HG02623 (cell line): ENCODE measurements around the gene UVSSA.
"Not testable (repeated sequence)": the region's sequence is repeated elsewhere in the genome, so short reads cannot be mapped to it uniquely, and the experiment has no call there.

Source experiments
- ATAC-seq: cut with Tn5 transposase; IDR thresholded peaks from one replicate; pipeline ENCODE4 v1.9.1; 2021; ENCODE audit warnings: moderate library complexity; ENCODE audit not compliant: unreplicated experiment

Gene UVSSA

DNA sequence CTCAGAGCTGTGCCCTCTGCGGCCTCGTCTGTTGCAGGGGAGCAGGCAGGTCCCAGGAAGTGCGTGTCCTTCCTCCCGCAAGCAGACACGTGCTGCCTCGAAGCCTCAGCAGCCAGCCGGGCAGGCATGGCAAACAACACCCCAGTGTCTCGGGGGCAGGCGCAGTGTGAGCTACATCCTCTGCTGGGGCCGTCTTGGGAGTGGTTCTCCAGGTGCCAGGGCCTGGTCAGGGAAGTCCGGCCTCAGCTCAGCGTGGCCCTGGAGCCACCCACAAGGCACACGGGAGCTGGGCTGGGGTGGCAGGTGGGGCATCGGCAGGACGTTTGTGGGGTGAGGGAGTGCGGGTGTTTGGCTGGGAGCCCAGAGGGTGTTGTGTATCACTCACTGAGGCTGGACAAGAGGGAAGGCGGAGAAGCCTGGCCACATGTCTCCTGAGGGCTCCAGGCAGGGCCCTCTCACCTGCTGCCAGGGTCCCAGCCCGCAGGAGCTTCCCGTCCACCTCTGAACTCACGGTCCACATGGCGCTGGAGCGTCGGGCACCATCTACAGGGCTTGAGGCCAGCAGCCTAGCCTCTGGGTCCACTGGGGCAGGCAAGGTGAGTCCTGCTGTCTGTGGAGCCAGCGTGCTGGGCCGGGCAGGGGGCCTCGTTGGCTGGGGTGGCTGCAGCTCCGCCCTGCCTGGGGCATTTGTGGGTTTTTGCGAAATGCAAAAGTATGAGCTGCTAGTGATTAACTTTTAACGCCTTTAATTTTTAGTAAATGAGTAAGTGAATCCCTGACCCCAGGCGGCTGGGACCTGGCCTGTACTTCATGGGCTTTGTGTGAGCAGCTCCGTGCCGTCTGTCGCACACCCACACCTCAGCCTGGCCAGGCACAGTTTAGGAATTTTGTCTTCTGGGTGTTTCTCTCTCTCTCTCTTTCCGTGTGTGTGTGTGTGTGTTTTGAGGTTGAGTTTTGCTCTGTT is 17.3 kb upstream of the UVSSA start:
- no peak for ATAC-seq

DNA sequence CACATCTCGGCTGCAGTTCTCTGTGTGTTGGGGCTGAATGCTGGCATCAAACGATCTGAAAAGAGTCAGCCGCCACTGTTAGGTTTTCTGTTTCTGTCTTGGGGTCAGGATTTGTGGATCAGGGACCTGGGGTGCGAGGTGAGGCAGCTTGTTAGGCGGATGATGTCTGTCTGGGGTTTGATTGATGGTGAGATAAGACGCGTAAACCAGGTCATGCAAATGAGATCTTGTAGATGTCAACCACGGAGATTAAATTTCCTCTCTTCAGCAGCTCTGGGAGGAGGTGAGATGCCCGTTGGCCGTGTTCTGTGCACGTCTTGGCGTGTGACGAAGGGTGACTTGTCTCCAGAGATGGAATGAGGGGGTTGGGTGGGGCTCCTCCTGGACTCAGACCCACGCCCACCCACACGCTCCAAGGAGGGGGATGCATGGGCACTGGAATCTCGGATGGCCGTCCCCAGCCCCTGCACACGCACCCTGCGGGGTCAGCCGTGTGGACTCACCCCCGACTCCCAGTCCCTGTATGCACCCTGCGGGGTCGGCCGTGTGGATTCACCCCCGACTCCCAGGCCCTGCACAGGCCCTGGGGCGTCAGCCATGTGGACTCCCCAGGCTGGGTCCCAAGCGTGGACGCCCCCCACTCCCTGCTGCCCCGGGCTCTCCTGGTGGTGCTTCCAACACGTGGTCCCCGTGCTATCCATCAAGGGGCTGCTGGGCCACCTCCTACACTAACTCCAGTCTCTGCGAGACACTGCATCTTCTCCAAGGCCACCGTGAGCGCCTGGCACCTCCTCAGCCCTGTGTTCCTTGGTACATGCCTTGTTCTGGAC is 16.0 kb upstream of the UVSSA start:
- no peak for ATAC-seq

DNA sequence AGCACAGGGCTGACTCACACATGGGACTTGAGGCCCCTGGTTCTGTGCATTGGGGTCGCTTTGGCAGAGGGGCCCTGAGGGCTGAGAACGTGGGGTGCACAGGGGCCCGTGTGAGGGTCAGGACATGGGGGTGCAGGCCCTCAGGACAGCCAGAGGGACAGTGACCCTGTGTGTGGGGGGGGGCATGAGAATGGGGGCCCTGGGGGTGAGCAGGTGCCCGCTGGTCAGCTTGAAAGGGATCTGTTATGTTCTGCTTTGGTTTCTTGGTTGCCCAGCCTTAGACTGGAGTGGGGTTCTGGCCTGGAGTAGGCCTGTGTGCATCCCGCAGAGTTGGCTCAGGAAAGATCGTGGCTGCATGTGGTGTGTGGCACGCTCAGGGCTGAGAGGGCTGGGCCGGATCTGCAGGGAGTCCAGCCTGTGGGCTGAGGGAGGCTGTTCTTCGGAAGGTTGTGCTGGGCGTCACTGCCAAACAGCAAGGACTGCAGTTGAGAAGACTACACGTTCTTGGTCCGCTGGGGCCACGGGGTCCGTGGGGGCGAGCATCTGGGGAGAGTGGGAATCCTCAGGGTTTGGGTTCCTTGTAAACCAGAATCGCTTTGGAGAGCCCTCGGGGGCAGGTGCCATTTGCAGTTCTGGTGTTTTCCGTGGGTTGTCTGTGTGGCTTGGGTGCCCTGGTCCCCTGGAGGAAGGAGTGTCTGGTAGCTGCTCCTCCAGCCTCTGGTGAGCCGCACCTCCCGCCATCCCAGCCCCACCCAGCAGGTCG is 15.2 kb upstream of the UVSSA start:
- no peak for ATAC-seq

DNA sequence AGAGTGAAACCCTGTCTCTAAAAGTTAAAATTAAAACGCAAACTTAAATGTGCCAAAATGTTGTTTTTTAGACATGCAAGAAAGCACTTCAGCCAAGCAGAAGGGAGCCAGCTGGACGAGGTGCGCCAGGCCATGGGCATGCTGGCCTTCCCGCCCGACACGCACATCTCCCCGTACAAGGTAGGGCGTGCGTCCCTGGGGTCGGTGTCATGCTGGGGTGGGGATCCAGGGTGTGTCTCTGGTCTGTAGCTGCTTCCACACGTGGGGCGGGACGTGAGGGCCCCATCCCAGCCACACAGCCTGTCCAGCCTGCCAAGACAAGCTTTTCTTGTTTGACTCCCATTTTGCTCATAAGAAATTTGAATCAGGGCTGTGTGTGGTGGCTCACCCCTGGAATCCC is 14.3 kb upstream of the UVSSA start:
- no peak for ATAC-seq

DNA sequence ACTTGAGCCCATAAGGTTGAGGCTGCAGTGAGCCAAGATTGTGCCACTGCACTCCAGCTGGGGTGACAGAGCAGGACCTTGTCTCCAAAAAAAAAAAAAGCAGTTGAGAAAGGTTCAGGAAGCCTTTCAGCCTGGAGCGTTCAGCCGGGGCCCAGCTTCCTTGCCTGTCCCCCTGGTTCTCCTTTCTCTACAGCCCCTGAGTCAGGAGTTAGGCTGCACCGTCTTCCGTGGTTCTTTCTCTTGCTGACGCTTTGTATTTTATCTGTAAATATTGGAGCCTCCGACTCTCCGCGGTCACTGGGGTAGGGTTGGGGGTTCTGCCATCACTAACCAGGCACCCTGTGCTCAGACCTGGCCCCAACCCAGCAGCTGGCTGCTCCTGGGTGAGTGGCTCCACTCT is 13.8 kb upstream of the UVSSA start:
- ATAC-seq, result no peak

DNA sequence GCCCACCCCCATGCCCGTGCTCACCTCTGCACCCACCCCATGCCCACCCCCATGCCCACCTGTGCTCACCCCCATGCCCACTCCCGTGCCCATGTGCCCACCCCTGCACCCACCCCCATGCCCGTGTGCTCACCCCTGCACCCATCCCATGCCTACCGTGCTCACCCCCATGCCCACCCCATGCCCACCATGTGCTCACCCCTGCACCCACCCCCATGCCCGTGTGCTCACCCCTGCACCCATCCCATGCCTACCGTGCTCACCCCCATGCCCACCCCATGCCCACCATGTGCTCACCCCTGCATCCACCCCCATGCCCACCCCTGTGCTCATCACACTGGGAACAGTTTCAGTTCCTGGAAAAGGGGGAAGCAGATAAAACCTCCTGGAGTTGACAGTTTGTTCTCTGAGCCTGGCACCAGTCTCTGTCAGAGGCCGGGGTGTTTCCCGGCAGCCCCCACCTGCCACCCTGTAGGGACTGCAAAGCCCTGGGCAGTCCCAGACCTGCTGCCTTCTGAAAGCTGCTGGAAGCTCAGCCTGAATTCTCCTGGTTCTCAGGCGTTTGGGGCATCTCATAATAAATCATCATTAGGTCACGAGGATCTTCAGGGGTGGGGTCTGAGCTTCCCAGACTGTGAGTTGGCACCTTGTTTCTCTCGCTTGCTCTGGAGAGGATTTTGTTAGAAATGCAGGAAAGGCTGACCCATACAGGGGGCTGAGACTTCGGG is 13.0 kb upstream of the UVSSA start:
- not testable (repeated sequence) for ATAC-seq

DNA sequence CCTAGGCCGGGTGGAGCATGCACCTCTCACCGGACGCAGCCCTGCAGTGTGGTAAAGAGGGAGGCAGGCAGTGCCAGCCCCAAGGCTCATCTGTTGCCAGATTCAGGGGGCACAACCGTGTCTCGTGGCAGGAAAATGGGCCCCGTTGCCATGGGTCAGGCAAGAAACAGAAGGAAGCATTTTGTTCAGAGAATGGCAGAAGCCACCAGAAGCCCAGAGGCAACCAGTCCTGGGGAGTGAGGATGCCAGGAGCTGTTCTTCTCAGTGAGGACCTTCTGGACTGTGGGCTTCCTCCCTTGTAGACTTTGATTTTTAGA is 12.5 kb upstream of the UVSSA start:
- no peak for ATAC-seq

DNA sequence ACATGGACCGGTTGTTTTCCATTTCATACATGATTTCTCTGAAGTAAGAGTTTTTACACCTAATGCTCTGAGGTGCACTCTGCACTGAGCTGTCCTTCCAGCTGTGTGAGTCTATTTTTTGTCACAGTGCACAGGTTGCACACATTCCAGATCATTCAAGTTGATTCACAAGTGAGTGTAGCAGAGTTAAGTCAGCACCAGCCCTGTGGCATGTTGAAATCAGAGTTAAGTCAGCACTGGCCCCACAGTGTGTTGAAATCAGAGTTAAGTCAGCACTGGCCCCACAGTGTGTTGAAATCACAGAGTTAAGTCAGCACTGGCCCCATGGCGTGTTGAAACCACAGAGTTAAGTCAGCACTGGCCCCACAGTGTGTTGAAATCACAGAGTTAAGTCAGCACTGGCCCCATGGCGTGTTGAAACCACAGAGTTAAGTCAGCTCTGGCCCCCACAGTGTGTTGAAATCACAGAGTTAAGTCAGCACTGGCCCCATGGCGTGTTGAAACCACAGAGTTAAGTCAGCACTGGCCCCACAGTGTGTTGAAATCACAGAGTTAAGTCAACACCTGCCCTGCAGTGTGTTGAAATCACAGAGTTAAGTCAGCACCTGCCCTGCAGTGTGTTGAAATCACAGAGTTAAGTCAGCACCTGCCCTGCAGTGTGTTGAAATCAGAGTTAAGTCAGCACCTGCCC is 11.7 kb upstream of the UVSSA start:
- not testable (repeated sequence) for ATAC-seq

DNA sequence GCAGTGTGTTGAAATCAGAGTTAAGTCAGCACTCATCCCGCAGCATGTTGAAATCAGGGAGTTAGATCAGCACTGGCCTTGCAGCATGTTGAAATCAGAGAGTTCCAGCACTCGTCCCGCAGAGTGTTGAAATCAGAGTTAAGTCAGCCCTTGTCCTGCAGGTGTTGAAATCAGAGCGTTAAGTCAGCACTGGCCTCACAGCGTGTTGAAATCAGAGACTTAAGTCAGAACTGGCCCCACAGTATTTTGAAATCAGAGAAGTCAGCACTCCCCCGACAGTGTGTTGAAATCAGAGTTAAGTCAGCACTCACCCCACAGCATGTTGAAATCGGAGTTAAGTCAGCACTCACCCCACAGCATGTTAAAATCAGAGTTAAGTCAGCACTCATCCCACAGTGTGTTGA is 10.9 kb upstream of the UVSSA start:
- no peak for ATAC-seq

DNA sequence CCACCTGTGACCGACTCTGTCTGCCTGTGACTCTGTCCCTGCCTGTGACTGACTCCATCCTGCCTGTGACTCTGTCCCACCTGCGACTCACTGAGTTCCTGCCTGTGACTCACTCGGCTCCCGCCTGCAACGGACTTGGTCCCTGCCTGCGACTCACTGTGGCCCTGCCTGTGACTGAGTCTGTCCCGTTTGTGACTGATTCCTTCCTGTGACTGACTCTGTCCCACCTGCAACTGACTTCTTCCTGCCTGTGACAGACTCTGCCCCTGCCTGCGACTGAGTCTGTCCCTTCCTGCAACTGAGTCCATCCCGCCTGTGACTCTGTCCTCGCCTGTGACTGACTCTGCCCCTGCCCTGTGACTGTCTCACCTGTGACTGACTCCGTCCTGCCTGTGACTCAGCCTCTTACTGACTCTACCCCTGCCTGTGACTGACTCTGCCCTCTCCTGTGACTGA is 9.6 kb upstream of the UVSSA start:
- ATAC-seq, result no peak

DNA sequence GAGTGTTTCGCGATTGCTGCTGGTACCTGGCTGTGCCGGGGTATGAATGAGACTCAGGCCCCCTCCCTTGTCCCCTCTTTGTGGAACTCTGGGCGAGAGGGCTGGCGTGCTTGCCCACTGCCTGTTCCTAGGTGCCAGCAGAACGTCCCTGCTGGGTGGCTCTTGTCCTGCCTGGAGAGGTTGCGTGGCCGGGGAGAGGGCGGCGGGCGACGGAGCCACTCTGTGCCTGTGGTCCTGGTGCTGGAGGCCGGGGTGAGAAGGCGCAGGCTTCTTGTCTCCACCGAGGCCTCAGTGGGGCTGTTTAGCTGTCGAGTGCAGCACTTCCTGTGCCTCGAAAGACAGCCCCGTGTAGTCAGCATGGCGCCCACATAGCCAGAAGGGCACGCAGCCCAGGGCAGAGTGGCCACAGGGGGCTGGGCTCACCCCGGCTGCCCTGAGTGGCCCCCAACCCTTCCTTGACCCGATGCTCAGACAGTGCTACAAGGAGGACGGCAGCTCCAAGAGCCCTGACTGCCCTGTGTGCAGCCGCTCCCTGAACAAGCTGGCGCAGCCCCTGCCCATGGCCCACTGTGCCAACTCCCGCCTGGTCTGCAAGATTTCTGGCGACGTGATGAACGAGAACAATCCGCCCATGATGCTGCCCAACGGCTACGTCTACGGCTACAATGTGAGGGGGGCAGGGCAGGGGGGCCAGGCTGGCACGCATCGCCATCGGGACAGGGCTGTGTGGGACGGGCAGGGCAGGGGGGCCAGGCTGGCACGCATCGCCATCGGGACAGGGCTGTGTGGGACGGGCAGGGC is 8.9 kb upstream of the UVSSA start:
- ATAC-seq, result no peak

DNA sequence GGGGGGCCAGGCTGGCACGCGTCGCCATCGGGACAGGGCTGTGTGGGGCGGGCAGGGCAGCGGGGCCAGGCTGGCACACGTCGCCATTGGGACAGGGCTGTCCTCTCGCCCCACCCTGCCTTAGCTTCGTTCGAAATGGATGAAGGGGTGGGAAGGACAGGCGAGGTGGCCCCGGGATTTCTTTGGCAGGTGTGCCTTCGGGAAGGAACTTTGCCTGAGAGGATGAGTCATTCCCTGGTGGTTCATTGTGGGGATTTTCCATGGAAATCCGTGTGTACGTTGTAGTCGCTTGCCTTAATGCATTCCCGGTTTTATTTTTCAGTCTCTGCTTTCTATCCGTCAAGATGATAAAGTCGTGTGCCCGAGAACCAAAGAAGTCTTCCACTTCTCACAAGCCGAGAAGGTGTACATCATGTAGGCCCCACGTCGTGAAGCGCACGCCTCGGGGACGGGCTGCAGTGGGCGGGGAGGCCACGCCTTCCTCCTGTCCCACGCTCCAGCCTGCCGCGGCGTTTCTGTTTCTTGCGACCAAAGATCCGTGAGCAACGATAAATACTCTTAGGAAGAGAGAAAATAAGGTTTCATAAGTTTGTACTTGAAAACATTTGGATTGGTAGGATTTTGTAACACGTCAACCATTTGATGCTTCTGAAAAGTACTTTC is 8.1 kb upstream of the UVSSA start:
- ATAC-seq, result no peak

DNA sequence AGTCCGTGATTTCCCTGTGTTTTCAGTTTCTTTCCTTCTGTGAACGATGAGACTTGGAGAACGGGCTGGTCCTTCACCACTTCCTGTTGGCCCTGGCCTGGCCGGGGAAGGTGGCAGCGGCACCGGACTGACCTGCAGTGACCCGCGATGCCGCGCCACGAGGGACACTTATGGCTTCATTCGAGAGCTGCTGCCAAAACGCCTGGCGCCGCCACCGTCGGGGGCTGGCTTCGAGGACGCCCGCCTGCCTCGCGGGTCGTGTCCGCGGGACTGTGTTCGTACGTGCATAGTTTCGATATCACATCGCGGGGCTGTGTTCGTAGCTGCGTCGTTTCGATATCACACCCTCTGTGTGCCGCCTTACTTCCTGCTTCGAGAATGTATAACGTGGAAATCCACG is 7.5 kb upstream of the UVSSA start:
- no peak for ATAC-seq

DNA sequence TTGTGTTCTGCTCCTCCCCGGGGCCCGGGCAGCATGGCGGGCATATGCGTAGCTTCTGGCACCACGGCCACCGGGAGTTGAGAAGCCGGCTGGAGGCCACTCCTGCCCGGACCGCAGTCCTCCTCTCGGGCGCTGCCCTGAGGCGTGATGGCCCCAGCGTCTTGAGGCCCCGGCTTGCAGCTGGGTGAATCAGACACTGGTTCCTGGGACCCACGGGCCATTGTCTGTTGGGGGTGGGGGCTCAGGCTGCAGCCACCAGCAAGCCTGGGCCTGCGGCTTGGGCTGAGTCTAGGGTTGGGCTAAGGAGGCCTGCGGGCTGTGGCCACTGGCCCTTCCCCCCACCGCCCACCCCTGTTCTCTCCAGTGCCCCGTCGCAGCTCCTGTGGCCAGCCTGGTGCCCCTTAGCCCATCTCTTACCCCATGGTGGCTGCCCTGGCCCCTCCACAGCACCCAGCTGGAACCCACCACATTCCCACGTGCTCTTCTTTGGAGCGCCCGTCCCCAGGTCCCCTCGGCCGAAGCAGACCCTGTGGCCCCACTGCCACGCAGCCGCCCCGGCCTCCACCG is 6.7 kb upstream of the UVSSA start:
- no peak for ATAC-seq

DNA sequence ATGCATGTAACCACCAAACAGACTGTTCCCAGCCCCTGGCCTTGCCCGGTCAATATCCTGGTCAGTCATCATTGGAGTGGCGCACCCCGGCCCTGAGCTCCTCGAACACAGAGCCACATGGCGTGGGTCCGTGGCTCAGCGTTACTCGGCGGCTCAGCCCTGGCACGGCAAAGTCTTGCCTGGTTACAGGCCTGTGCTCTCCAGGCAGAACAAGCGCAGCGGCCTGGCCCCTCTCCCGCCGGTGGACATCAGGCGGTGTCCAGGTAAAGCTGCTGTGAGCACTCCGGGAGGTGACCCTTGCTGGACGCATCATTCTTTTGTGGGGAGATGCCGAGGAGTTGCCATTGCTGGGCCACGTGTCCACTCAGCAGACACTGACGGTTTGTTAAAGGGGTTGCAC is 6.1 kb upstream of the UVSSA start:
- no peak for ATAC-seq

DNA sequence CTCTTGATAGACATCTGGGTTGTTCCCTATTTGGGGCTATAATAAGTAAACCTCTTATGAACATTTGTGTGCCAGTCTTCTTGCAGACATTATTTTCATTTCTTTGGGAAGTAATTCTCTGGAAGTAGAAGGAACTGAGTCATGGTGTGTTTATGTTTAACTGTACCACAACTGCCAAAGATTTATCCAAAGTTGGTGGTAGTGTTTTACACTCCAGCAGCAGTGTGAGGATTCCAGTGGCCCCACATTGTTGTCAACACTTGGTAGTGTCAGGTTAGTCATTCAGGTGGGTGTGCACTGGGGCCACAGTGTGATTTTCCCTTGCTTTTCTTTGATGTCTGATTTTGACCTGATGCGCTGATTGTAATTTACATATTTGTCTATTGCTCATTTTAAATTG is 5.0 kb upstream of the UVSSA start:
- ATAC-seq, result no peak

DNA sequence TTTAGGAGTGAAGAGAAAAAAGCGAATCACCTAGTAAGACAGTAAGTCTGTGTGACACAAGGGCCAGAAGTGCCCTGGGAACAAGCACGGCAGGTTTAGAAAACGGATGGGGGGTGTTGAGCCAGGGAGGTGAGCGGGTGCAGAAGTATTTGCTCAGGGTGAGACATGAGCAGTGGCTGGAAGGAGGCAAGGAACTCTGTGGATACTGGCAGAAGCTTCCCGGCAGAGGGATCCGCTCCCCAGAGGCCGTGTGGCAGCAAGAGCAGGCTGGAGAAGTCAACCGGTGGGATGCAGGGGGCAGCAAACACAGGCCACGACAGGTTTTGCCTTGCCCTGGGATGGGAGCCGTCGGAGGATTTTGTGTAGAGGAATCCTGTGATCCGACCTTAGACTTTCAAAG is 2.3 kb upstream of the UVSSA start:
- ATAC-seq, result no peak
